Neuronal stem cell (in vitro differentiated cells): Measurements from ENCODE around the gene ESPNL.

Experiments used
- DNase-seq: peaks from one replicate; pipeline ENCODE4 v3.0.0-alpha.2; 2013; ENCODE audit warnings: low spot score
- H2AFZ ChIP-seq: one replicate; pipeline ENCODE4 v1.6.1; 2013; ENCODE audit warnings: mild to moderate bottlenecking, low read length, inconsistent platforms
- H2AK5ac ChIP-seq: 2 replicates; pipeline ENCODE4 v1.6.1; 2013; ENCODE audit warnings: low read depth, mild to moderate bottlenecking, inconsistent platforms, low read length, moderate library complexity, mixed read lengths
- H2BK120ac ChIP-seq: 2 replicates; pipeline ENCODE4 v1.6.1; 2013; ENCODE audit warnings: low read depth, mild to moderate bottlenecking, inconsistent platforms, low read length, moderate library complexity, mixed read lengths
- H2BK12ac ChIP-seq: one replicate; pipeline ENCODE4 v1.6.1; 2013; ENCODE audit warnings: low read length, inconsistent platforms
- H2BK15ac ChIP-seq: 2 replicates; pipeline ENCODE4 v1.6.1; 2013; ENCODE audit warnings: mild to moderate bottlenecking, low read length, inconsistent platforms, mixed read lengths
- H2BK5ac ChIP-seq: one replicate; pipeline ENCODE4 v1.6.1; 2013; ENCODE audit warnings: inconsistent platforms, mild to moderate bottlenecking, low read length, moderate library complexity
- H3K14ac ChIP-seq: one replicate; pipeline ENCODE4 v1.6.1; 2013; ENCODE audit warnings: low read length, inconsistent platforms
- H3K18ac ChIP-seq: 2 replicates; pipeline ENCODE4 v1.6.1; 2013; ENCODE audit warnings: low read length, inconsistent platforms
- H3K23ac ChIP-seq: 2 replicates; pipeline ENCODE4 v1.6.1; 2013; ENCODE audit warnings: low read depth, mild to moderate bottlenecking, mixed read lengths, low read length, inconsistent platforms; ENCODE audit not compliant: poor library complexity
- H3K27ac ChIP-seq: replicated peaks from 3 replicates; pipeline ENCODE4 v1.5.1; 2013; ENCODE audit warnings: low read length, inconsistent platforms
- H3K27me3 ChIP-seq, 3 experiments: 2 replicates each; pipeline ENCODE4 v1.6.1; 2013; ENCODE audit warnings: low read length in 3 of 3, mild to moderate bottlenecking in 2 of 3, inconsistent platforms in 1 of 3, low read depth in 1 of 3, mixed read lengths in 1 of 3, moderate library complexity in 1 of 3; ENCODE audit not compliant: control insufficient read depth in 3 of 3, insufficient read depth in 3 of 3
- H3K36me3 ChIP-seq, 2 donors: replicated peaks in 1 of 2; 2 replicates each; pipeline ENCODE4 v1.6.1; 2013; ENCODE audit warnings: low read length in 2 of 2; ENCODE audit not compliant: control insufficient read depth in 2 of 2, insufficient read depth in 2 of 2
- H3K4ac ChIP-seq: 2 replicates; pipeline ENCODE4 v1.6.1; 2013; ENCODE audit warnings: inconsistent platforms, mild to moderate bottlenecking, low read length, moderate library complexity
- H3K4me1 ChIP-seq, 2 donors: 1 replicate in 1 of 2; 2 replicates in 1 of 2; pipeline ENCODE4 v1.6.1; 2013; ENCODE audit warnings: low read length in 2 of 2, low read depth in 1 of 2; ENCODE audit not compliant: control insufficient read depth in 2 of 2, insufficient read depth in 1 of 2
- H3K4me2 ChIP-seq: one replicate; pipeline ENCODE4 v1.6.1; 2013; ENCODE audit warnings: mild to moderate bottlenecking, low read length, inconsistent platforms; ENCODE audit not compliant: insufficient read depth, poor library complexity, severe bottlenecking
- H3K4me3 ChIP-seq, 2 donors: 2 replicates each; pipeline ENCODE4 v1.5.1; 2013; ENCODE audit warnings: low read length in 2 of 2, mild to moderate bottlenecking in 2 of 2, inconsistent platforms in 1 of 2, moderate library complexity in 1 of 2
- H3K79me1 ChIP-seq: one replicate; pipeline ENCODE4 v1.6.1; 2013; ENCODE audit warnings: low read depth, mild to moderate bottlenecking, inconsistent platforms, low read length, moderate library complexity
- H3K9ac ChIP-seq: one replicate; pipeline ENCODE4 v1.6.1; 2013; ENCODE audit warnings: mild to moderate bottlenecking, low read depth, low read length, inconsistent platforms; ENCODE audit not compliant: poor library complexity
- H3K9me3 ChIP-seq, 2 donors: replicated peaks in 1 of 2; 2 replicates each; pipeline versions ENCODE3 to v1.6.1; 2013; ENCODE audit warnings: low read length in 2 of 2, mild to moderate bottlenecking in 2 of 2, inconsistent platforms in 1 of 2, low read depth in 1 of 2, mixed read lengths in 1 of 2, moderate library complexity in 1 of 2; ENCODE audit not compliant: control insufficient read depth in 2 of 2, insufficient read depth in 1 of 2
- H4K8ac ChIP-seq: one replicate; pipeline ENCODE4 v1.6.1; 2013; ENCODE audit warnings: low read depth, mild to moderate bottlenecking, inconsistent platforms, low read length, moderate library complexity
- H4K91ac ChIP-seq: one replicate; pipeline ENCODE4 v1.6.1; 2013; ENCODE audit warnings: low read length, low read depth, mild to moderate bottlenecking, inconsistent platforms; ENCODE audit not compliant: poor library complexity
- WGBS, 2 donors: extraction: QIAGEN DNeasy Blood & Tissue Kit; methylation state at CpG; one replicate each; pipeline ENCODE4 v1.1.7; 2013; ENCODE audit warnings: missing lambda C conversion rate in 2 of 2, mixed read lengths in 1 of 2; ENCODE audit not compliant: insufficient read length in 2 of 2, insufficient replicate concordance in 1 of 2; ENCODE audit errors: extremely low coverage in 2 of 2; 5-methylcytosine and 5-hydroxymethylcytosine counted together

ESPNL gene

GRCh38 chr2:238101891-238102841 is 2.0 kb downstream of the ESPNL start:
- Histone ChIP-seq H3K27ac (no peak overlapping the region), H3K27me3 (peaks cover 0 to 2% (median 0%) of the 10 kb centered on the region in 3 experiments), H3K4ac (no peak overlapping the region), H2AFZ (peak overlapping the region; percentile 32), H2BK5ac (peak overlapping the region; percentile 93), H4K8ac (no peak overlapping the region), H3K9me3 (peaks cover 0 to 4% of the 10 kb centered on the region in 2 donors), H3K14ac (no peak overlapping the region), H3K36me3 (no peaks in the 10 kb centered on the region), H2AK5ac (peak overlapping the region; percentile 97), H4K91ac (no peak overlapping the region), H2BK15ac (peak overlapping the region; percentile 85), H2BK12ac (peak overlapping the region; percentile 78), H3K4me3 (no peak overlapping the region), H3K4me2 (no peak overlapping the region), H3K18ac (peak overlapping the region; percentile 85), H2BK120ac (no peak overlapping the region), H3K23ac (peak overlapping the region; percentile 43), H3K4me1 (peaks cover 11 to 16% of the 10 kb centered on the region in 2 donors), H3K9ac (peak overlapping the region; percentile 60), H3K79me1 (no peaks in the 10 kb centered on the region)
- no CpG with 5 or more reads among the region's 30 CpGs for WGBS, 2 donors
- no peak for DNase-seq

GRCh38 chr2:238102865-238103264 is 2.7 kb downstream of the ESPNL start:
- Histone ChIP-seq H3K18ac (peak overlapping the region; percentile 5), H3K4me1 (peaks cover 14 to 22% of the 10 kb centered on the region in 2 donors), H2AK5ac (no peak overlapping the region), H3K14ac (no peak overlapping the region), H2BK15ac (no peak overlapping the region), H3K27me3 (peaks cover 0 to 2% (median 0%) of the 10 kb centered on the region in 3 experiments), H3K9ac (no peak overlapping the region), H3K36me3 (no peaks in the 10 kb centered on the region), H4K8ac (no peak overlapping the region), H4K91ac (no peak overlapping the region), H3K9me3 (peaks cover 0 to 4% of the 10 kb centered on the region in 2 donors), H2AFZ (peak overlapping the region; percentile 32), H3K79me1 (no peaks in the 10 kb centered on the region), H3K27ac (no peak overlapping the region), H3K4ac (no peak overlapping the region), H2BK120ac (no peak overlapping the region), H3K4me3 (no peak overlapping the region), H3K4me2 (no peak overlapping the region), H3K23ac (no peak overlapping the region), H2BK12ac (no peak overlapping the region), H2BK5ac (no peak overlapping the region)
- no CpG with 5 or more reads among the region's 10 CpGs for WGBS, 2 donors
- DNase-seq, result no peak

- H3K18ac ChIP-seq, result peak overlapping the region; percentile 85
- H3K79me1 ChIP-seq, result no peaks in the 10 kb centered on the region
- DNase-seq, result no peak
These were observed 3.5 kb downstream of the ESPNL start for GRCh38 chr2:238103465-238104225.

More at GRCh38 chr2:238103465-238104225, 3.5 kb downstream of the ESPNL start:
- Histone ChIP-seq H2AFZ (no peak overlapping the region), H2BK15ac (peak overlapping the region; percentile 85), H2BK5ac (no peak overlapping the region), H3K27ac (no peak overlapping the region), H3K4me2 (no peak overlapping the region), H3K4me1 (peaks cover 20 to 28% of the 10 kb centered on the region in 2 donors), H4K8ac (no peak overlapping the region), H3K9me3 (no peaks in the 10 kb centered on the region), H2BK12ac (no peak overlapping the region), H3K4me3 (no peak overlapping the region), H2AK5ac (peak overlapping the region; percentile 80), H3K14ac (peak overlapping the region; percentile 67), H3K36me3 (no peaks in the 10 kb centered on the region), H4K91ac (no peak overlapping the region), H3K4ac (peak overlapping the region; percentile 61), H3K9ac (peak overlapping the region; percentile 34), H3K23ac (no peak overlapping the region), H2BK120ac (no peak overlapping the region), H3K27me3 (no peaks in the 10 kb centered on the region)
- no CpG with 5 or more reads among the region's 18 CpGs for WGBS, 2 donors
